Large intestine (tissue), 3 donors: ENCODE data around the gene LCN12. TPM values are rescaled to one million over a fixed set of nuclear protein-coding genes. Genes with fewer than 3 reads are reported as not detected.
A peak's percentile ranks its signal among the peaks of the same experiment; 100 is the strongest.

Experiments
- DNase-seq, 2 donors: peaks; one replicate each; pipeline versions ENCODE4 v3.0.0 to v3.0.0-alpha.2; 2013
- H3K27ac ChIP-seq: one replicate; pipeline ENCODE4 v1.5.1; 2013; ENCODE audit warnings: low read length
- H3K27me3 ChIP-seq: 2 replicates; pipeline ENCODE4 v1.6.1; 2013; ENCODE audit warnings: low read length; ENCODE audit not compliant: control insufficient read depth, insufficient read depth
- H3K36me3 ChIP-seq: 2 replicates; pipeline ENCODE4 v1.6.1; 2013; ENCODE audit warnings: low read length; ENCODE audit not compliant: control insufficient read depth, insufficient read depth
- H3K4me1 ChIP-seq: one replicate; pipeline ENCODE4 v1.6.1; 2013; ENCODE audit warnings: low read length; ENCODE audit not compliant: control insufficient read depth, insufficient read depth
- H3K4me3 ChIP-seq: one replicate; pipeline ENCODE4 v1.5.1; 2013; ENCODE audit warnings: low read length
- H3K9me3 ChIP-seq: one replicate; pipeline ENCODE4 v1.6.1; 2013; ENCODE audit warnings: mild to moderate bottlenecking, low read depth, low read length, moderate library complexity; ENCODE audit not compliant: control insufficient read depth
- WGBS: methylation state at CpG from one replicate; pipeline ENCODE4 v1.1.5; 2013; ENCODE audit warnings: low lambda C conversion rate; ENCODE audit not compliant: insufficient coverage; 5-methylcytosine and 5-hydroxymethylcytosine counted together
- polyA plus RNA-seq: library from polyadenylated mRNA; unstranded; fragments of 120-200 nt; gene quantifications from one replicate; pipeline ENCODE4 v1.2.1, GENCODE V29; 2013

Gene LCN12
- polyA plus RNA-seq, 1 donor = 121 TPM

GRCh38 chr9:136958898-136959850 is 7.1 kb downstream of the LCN12 start:
- WGBS = no CpG with 5 or more reads among the region's 28 CpGs
- Histone ChIP-seq H3K9me3 (peaks cover 5% of the 10 kb centered on the region), H3K27me3 (peaks cover 5% of the 10 kb centered on the region), H3K4me3 (no peak overlapping the region), H3K36me3 (peaks cover 2% of the 10 kb centered on the region), H3K27ac (no peak overlapping the region), H3K4me1 (peaks cover 3% of the 10 kb centered on the region)
- DNase-seq = no peak

- H3K4me1 ChIP-seq = peaks cover 8% of the 10 kb centered on the region
- no peak for DNase-seq
- peaks cover 7% of the 10 kb centered on the region for H3K27me3 ChIP-seq
- no peaks in the 10 kb centered on the region for H3K36me3 ChIP-seq
- H3K4me3 ChIP-seq = no peak overlapping the region
- H3K9me3 ChIP-seq = peaks cover 5% of the 10 kb centered on the region
- H3K27ac ChIP-seq = no peak overlapping the region
- WGBS = no CpG with 5 or more reads among the region's 19 CpGs
These were observed 8.3 kb downstream of the LCN12 start for GRCh38 chr9:136960212-136960937.

DNA sequence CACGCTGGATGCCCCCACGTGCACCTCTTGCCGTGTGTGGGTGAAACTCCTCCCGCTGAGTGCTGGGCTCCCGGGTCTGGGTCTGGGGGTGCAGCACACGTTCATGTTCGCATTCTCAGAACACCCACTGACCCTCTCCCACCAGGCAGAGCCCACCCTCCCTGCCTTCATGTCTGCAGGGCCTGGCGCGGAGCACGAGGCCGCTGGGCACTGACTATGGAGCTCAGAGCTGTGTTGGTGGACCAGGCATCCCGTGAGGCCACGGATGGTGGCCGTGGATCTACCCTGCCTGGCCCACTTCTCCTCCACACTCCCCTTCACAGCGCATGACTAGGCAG is 8.8 kb downstream of the LCN12 start:
- peaks cover 5% of the 10 kb centered on the region for H3K9me3 ChIP-seq
- no peak overlapping the region for H3K4me3 ChIP-seq
- no CpG with 5 or more reads among the region's 15 CpGs for WGBS
- DNase-seq = no peak
- peaks cover 10% of the 10 kb centered on the region for H3K27me3 ChIP-seq
- no peaks in the 10 kb centered on the region for H3K36me3 ChIP-seq
- H3K4me1 ChIP-seq = peaks cover 8% of the 10 kb centered on the region
- H3K27ac ChIP-seq = no peak overlapping the region

DNA sequence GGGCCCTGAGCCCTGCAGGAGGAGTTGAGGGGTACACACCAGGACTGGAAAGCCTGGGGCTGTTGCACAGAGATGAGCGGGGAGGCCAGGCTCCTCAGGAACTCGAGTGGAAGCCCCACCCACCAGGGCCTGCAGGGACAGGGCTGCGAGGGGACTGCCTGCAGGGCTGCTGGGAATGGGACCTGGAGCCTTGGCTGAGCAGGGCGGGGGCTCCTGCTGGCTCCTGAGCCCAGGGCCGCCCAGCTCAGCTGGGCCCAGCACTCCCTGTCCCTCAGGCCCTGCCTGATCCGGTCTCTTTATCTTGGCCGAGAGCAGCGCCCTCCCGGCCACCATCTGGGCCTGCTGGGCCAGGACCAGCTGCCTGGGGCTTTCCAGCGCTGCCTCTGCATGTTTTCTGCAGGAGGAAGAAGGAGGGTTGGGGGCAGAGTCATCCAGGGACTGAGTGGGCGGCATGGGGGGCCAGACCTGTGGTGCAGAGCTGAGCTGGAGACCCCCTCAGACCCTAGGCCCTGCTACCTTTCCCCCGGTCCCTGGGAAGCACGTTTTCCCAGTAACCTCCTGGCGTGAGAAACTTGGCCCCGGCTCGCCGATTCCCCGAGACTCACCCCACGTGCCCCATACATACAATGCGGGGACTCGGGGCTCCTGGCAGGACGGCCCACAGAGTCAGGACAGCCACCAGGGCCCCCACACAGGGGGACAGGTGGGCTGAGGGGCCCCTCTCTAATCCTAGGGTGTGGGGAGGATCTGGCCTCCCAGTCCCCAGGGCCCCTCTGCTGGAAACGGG is 9.4 kb downstream of the LCN12 start:
- WGBS = no CpG with 5 or more reads among the region's 23 CpGs
- H3K4me3 ChIP-seq = no peak overlapping the region
- peaks cover 16% of the 10 kb centered on the region for H3K27me3 ChIP-seq
- peaks cover 12% of the 10 kb centered on the region for H3K4me1 ChIP-seq
- H3K27ac ChIP-seq = no peak overlapping the region
- DNase-seq = no peak
- no peaks in the 10 kb centered on the region for H3K36me3 ChIP-seq
- H3K9me3 ChIP-seq = peaks cover 4% of the 10 kb centered on the region

DNA sequence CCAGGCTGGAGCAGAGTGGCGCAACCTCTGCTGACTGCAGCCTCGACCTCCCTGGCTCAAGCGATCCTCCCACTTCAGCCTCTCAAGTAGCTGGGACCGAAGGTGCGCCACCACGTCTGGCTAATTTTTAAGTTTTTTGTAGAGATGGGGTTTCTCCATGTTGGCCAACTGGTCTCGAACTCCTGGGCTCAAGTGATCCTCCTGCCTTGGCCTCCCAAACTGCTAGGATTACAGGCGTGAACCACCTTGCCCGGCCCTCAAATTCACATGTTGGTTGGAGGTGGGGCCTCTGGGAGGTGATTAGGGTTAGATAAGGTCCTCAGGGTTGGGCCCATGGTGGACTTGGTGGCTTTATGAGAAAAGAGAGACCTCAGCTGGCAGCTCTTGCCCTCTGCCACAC is 10.1 kb downstream of the LCN12 start:
- Histone ChIP-seq H3K27ac (no peak overlapping the region), H3K4me1 (peaks cover 12% of the 10 kb centered on the region), H3K9me3 (no peaks in the 10 kb centered on the region), H3K27me3 (peaks cover 17% of the 10 kb centered on the region), H3K4me3 (no peak overlapping the region), H3K36me3 (no peaks in the 10 kb centered on the region)
- no peak for DNase-seq
- WGBS = no CpG with 5 or more reads among the region's 9 CpGs

DNA sequence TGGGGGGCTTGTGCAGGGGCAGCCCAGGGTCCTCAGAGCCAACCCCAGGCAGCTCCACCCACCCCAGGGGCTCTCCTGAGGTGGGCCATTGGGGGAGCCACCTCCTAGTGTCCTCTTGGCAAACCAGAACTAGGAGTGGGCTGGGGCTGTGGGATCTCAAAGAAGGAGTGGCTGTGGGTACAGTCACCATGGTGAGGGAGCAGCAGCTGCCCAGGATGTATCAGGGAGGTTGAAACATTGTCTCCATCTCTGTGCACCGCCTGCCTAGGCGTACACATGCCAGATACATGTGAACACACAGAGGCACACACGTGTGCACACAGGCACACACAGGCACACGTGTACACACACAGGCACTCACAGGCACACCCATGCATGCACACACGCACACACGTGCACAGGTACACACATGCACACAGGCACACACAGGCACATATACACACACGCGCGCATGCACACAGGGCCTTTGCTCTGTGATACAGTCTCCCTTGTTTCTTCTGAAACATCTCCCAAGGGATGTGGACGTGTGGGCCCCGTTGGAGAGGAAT is 10.7 kb downstream of the LCN12 start:
- DNase-seq = no peak
- Histone ChIP-seq H3K27me3 (peaks cover 17% of the 10 kb centered on the region), H3K9me3 (no peaks in the 10 kb centered on the region), H3K4me3 (no peak overlapping the region), H3K27ac (no peak overlapping the region), H3K4me1 (peaks cover 12% of the 10 kb centered on the region), H3K36me3 (no peaks in the 10 kb centered on the region)
- WGBS = no CpG with 5 or more reads among the region's 11 CpGs

GRCh38 chr9:136963341-136963740 is 11.3 kb downstream of the LCN12 start:
- no peak for DNase-seq
- Histone ChIP-seq H3K27me3 (peaks cover 17% of the 10 kb centered on the region), H3K36me3 (no peaks in the 10 kb centered on the region), H3K4me3 (no peak overlapping the region), H3K9me3 (no peaks in the 10 kb centered on the region), H3K4me1 (peaks cover 12% of the 10 kb centered on the region), H3K27ac (no peak overlapping the region)
- WGBS = no CpG with 5 or more reads among the region's 15 CpGs

GRCh38 chr9:136963751-136964150 is 11.7 kb downstream of the LCN12 start:
- H3K36me3 ChIP-seq = no peaks in the 10 kb centered on the region
- WGBS = no CpG with 5 or more reads among the region's 12 CpGs
- peaks cover 17% of the 10 kb centered on the region for H3K27me3 ChIP-seq
- H3K4me3 ChIP-seq = no peak overlapping the region
- no peak overlapping the region for H3K27ac ChIP-seq
- peaks cover 12% of the 10 kb centered on the region for H3K4me1 ChIP-seq
- H3K9me3 ChIP-seq = no peaks in the 10 kb centered on the region
- no peak for DNase-seq

DNA sequence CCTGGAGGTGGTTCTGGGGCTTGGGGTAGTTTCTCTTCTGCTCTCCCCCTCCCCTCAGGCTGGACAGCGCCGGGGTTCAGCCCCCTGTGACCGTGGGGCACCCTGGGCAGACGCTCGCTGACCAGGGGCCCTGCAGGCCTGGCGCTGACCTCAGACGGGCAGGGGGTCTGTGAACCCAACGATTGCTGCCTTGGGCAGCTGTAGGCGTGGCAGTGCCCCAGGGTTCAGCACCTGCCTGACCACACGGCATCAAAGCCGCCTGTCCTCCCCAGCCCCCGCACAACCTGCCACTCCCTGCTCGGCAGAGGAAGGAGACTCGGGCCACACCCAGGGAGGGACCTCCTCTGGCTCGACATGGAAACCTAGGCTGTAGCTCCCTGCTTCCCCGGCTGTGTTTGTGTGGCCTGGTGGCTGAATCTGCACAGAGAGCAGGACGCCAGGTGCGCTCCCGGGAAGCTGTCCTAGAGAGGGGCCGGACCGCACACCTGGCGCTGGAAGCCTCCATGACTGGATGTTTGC is 12.2 kb downstream of the LCN12 start:
- H3K27me3 ChIP-seq = peaks cover 17% of the 10 kb centered on the region
- H3K9me3 ChIP-seq = no peaks in the 10 kb centered on the region
- H3K4me1 ChIP-seq = peaks cover 12% of the 10 kb centered on the region
- no CpG with 5 or more reads among the region's 22 CpGs for WGBS
- DNase-seq = peak in 1 of 2 donors; percentile 54
- no peak overlapping the region for H3K27ac ChIP-seq
- no peaks in the 10 kb centered on the region for H3K36me3 ChIP-seq
- H3K4me3 ChIP-seq = no peak overlapping the region
